ENCODE measurements around the gene ARRDC1.

ARRDC1 gene

GRCh38 chr9:137614631-137615386, 9.3 kb downstream of the ARRDC1 start:
- ChIA-PET POLR2A (interaction anchor here (0.6 to 0.7 kb wide), 2 partner anchors 10 to 15 kb away, joined by 3 read pairs; partner anchors contain the start of gene ARRDC1), CTCF (no interaction called here)

GRCh38 chr9:137615387-137615871, 9.9 kb downstream of the ARRDC1 start:
- DNase-seq (ENCODE audit: low read depth, low spot score), result no peak
- H3K4me3 ChIP-seq (ENCODE audit: low read depth, low read length), result no peak overlapping the region
- POLR2A ChIA-PET, result no interaction called here
- no peak for TF ChIP-seq CTCF (IDR thresholded peaks at IDR 0.05; ENCODE audit: insufficient read depth, low read length, missing control alignments)
- CTCF ChIA-PET, result no interaction called here

More at GRCh38 chr9:137614631-137615386, 9.3 kb downstream of the ARRDC1 start:
- TF ChIP-seq CTCF (IDR thresholded peaks at IDR 0.05; ENCODE audit: insufficient read depth, low read length, missing control alignments), result no peak
- no peak overlapping the region for H3K4me3 ChIP-seq (ENCODE audit: low read depth, low read length)
- DNase-seq (ENCODE audit: low read depth, low spot score), result no peak

GRCh38 chr9:137618105-137619067, 12.9 kb downstream of the ARRDC1 start, which contains the start of gene EHMT1:
TSS of gene EHMT1 (plus strand) at chr9:137619005. CDS start at chr9:137619029, 24 bp downstream.
- CTCF ChIA-PET, result interaction anchor here (0.9 to 1.2 kb wide), 4 partner anchors 42 to 72 kb away, joined by 3 to 4 read pairs (median 3); no protein-coding TSS in a partner anchor
- POLR2A ChIA-PET, result interaction anchor here (0.6 to 1.6 kb wide), 4 partner anchors 8 to 66 kb away, joined by 3 to 7 read pairs (median 4); partner anchors contain the start of gene ARRDC1

GRCh38 chr9:137619240-137620047, 14.0 kb downstream of the ARRDC1 start:
- ChIA-PET POLR2A (interaction anchor here (1.1 to 1.6 kb wide), 3 partner anchors 14 to 67 kb away, joined by 3 to 7 read pairs (median 4); partner anchors contain the start of gene ARRDC1), CTCF (interaction anchor here (0.8 to 1.2 kb wide), 6 partner anchors 17 to 71 kb away, joined by 3 to 4 read pairs (median 3); no protein-coding TSS in a partner anchor)
- H3K4me3 ChIP-seq (ENCODE audit: low read depth, low read length), result peak overlapping the region; percentile 78
- TF ChIP-seq CTCF (IDR thresholded peaks at IDR 0.05; ENCODE audit: insufficient read depth, low read length, missing control alignments), result no peak
- DNase-seq (ENCODE audit: low read depth, low spot score), result no peak

More at GRCh38 chr9:137618105-137619067, 12.9 kb downstream of the ARRDC1 start, which contains the start of gene EHMT1:
- no peak for TF ChIP-seq CTCF (IDR thresholded peaks at IDR 0.05; ENCODE audit: insufficient read depth, low read length, missing control alignments)
- no peak for DNase-seq (ENCODE audit: low read depth, low spot score)
- peak within 1 kb of the TSS; percentile 93 for H3K4me3 ChIP-seq (ENCODE audit: low read depth, low read length)

- POLR2A ChIA-PET, result no interaction called here
- CTCF ChIA-PET, result interaction anchor here (0.8 to 1.3 kb wide), 5 partner anchors 10 to 71 kb away, joined by 3 to 7 read pairs (median 4); no protein-coding TSS in a partner anchor
- TF ChIP-seq CTCF (IDR thresholded peaks at IDR 0.05; ENCODE audit: insufficient read depth, low read length, missing control alignments), result no peak
- peak overlapping the region; percentile 78 for H3K4me3 ChIP-seq (ENCODE audit: low read depth, low read length)
- DNase-seq (ENCODE audit: low read depth, low spot score), result no peak
Measured at GRCh38 chr9:137620048-137620405, 14.5 kb downstream of the ARRDC1 start.

Measured in AG04449 (cell line).